HK-2 (cell line): Measurements from ENCODE around the gene BOK.
"Not testable (repeated sequence)": the region's sequence is repeated elsewhere in the genome, so short reads cannot be mapped to it uniquely, and the experiment has no call there.

ENCODE experiments used
- DNase-seq: peaks from one replicate; pipeline ENCODE4 v3.0.0-alpha.2; 2018; ENCODE audit not compliant: unreplicated experiment

Gene BOK

DNA sequence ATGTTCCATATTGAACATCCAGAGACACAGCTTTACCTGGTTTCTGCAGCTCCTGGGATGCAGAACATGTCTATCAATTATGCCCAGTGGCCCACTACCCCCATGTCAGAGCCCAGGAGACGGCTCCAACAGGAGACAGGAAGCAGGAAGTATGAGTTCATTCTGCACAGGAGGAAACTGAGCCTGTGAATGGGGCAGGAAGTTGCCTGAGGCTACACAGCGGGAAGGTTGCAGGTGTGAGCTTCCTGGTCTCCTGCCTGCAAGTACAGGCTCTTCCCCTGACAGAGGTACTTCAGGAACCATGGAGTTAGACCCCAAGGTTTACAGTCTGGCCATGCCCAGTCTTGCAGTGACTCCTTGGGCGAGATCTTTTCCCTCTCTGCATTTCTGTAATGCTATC lies 2.8 kb upstream of the BOK start:
- DNase-seq, result no peak

DNA sequence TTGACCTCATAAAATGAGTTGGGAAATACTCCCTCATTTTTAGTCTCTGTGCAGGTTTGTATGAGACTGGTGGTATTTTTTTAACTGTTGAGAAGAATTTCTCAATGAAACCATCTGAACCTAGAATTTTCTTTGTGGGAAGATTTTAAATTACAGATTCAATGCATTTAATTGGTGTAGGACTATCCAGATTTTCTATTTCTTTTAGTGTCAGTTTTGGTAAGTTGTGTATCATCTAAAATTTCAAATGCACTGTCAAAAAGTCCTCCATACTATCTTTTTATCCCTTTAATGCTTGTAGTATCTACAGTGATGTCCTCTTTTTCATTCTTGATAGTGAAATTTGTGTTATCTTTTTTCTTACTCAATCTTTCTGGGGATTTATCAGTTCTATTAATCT lies 1.8 kb upstream of the BOK start:
- no peak for DNase-seq

DNA sequence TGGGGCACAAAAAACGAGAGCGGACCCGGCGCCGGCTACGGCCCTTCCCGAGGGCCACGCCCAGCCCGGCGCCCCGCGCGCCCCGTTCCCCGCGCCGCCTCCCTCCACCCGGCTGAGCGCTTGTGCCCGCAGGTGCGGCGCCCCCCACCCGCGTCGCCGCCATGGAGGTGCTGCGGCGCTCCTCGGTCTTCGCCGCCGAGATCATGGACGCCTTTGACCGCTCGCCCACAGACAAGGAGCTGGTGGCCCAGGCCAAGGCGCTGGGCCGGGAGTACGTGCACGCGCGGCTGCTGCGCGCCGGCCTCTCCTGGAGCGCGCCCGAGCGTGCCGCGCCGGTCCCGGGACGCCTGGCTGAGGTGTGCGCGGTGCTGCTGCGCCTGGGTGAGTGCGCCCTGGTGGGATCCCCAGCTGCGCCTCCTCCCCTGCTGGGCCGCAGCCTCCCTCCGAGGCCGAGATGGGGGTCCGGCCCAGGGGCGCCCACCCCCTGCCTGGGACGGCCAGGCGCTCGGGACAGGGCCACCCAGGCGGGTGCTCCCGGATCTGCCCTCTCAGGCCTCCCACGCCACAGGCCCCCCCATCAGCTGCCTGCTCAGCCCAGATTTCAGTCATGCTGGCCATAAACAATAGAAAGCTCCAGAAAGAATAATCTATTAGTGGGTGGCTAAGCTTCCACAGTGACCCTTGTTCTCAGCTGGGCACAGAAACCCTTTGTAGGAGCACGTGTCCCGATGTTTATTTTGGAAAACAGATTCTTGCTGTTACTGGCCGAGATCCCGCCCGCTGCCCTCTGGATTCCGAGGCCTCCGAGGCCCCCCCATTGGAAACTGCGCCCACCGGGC lies 997 bp downstream of the BOK start:
- DNase-seq, result peak; percentile 63

DNA sequence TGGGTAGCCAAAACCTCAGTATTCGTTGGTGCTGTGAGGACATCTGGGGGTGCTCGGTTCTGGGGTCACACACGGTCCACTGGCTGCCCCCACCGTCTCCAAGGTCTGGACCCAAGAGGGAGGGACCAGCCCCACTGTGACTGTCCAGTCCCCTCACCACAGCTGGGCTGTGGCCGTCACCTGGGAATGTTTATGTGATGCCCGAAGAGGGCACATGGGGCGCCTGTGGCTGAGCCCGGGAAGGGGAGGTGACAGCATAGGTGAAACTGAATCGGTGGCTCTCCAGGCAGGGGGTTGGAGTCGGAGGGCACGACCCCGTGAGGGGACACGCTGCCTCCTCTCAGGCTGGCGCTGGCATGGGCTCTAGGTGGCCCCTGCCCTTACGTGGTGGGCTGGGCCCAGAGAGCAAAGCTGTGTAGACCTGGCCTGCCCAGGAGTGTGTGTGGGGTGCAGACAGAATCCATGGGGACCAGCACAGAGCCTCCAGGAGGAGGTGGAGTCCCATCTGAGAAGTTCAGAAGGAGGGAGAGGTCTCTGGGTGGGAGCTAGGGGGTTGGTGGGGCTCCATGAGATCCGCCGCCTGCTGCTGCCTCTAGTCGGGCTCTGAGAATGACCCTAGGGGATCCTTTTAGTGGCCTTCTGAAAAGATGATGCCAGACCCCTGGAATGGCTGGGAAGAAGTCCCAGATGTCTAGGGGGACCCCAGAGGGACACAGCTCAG lies 1.8 kb downstream of the BOK start:
- no peak for DNase-seq

DNA sequence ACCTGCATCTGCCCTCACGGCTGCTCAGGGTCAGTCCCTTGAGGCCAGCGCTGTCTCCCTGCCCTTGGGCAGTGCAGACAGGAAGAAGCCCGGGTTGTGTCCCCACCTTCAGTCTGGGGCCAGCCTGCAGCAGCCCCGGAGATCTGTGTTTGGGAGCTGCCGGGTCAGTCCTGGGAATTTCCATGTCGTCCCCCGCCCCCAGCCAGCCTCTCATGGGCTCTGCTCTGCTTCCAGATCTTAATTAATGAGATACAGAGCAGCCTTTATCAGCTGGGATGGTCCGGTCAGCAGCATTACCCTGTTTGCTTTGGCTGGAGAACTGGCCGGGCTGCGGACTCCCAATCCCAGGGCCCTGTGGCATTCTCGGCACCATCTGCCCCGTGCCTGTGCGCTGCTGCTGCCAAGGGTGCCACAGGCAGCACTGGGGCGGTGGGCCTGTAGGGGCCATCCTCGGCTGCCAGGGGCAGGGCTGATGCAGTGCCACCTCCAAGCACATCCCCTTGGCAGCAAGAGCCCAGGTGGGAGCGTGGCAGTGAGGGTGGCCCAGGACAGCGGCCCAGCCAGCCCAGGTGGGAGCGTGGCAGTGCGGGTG lies 2.4 kb downstream of the BOK start:
- no peak for DNase-seq

GRCh38 chr2:241561832-241562231 lies 3.3 kb downstream of the BOK start:
- DNase-seq, result peak; percentile 79

DNA sequence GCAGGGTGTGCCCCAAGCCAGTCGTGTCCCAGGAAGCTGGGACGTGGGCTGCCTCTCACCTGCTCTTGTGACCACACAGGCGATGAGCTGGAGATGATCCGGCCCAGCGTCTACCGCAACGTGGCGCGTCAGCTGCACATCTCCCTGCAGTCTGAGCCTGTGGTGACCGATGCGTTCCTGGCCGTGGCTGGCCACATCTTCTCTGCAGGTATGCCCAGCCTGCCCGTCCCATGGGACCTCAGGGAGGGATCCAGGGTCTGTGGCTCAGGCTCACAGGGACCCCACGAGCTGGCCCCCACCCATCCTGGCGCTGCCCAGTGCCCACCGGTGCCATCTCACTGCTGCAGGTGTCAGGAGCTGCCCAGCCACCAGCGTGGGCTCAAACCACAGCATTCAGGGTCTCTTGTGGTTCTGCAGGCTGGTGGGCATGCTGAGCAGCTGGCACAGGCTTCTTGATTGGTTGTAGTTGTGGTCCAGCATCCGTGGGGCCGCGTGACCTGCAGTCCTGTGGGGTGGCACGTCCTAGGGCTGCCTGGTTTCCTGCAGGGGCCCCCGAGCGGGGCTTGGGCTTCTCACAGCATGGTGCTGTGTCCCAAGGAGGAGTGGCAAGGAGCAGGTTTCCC lies 3.8 kb downstream of the BOK start:
- no peak for DNase-seq

DNA sequence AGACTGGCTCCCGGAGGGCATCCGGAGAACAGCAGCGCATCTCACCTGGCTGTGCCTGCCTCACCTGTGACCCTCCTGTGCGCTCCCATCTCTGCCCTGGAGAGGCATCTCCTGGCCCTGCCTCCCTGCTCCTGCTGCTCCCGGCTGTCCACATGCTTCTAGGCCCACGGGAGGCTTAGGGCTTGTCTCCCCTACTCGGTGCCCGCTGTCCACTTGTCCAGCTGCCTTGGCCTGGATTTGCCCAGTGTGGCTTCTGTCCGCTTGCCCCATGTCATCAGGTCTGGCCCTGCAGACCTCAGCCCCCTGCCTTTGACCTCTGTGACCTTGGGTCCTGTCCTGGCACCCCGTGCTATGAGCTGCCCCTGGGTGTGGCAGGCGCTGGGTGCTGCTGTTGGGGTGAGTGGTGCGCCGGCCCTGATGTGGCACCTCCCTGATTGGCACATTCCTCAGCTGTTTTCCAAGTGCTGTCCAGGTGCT lies 4.5 kb downstream of the BOK start:
- no peak for DNase-seq

DNA sequence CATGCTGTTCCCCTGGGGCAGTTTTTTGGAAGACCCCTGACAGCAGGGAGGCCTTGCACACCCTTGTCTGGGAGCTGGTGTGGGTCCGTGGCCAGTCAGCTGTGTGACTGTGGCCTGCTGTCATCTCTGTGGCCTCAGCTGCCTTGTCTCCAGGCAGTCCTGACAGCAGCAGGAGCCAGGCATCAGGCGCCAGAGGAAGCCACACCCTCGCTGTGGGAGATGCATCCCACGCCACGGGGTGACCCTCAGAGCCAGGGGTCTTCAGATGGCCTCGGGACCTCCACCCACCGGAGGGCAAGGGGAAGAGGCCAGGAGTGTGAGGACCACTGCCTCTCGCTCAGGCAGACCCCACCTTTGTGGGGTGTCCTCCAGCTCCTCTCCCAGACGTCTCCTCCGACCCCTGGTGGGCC lies 5.0 kb downstream of the BOK start:
- DNase-seq, result no peak

GRCh38 chr2:241563981-241564595 lies 5.5 kb downstream of the BOK start:
- DNase-seq, result no peak

GRCh38 chr2:241564596-241565410 lies 6.3 kb downstream of the BOK start:
- no peak for DNase-seq

DNA sequence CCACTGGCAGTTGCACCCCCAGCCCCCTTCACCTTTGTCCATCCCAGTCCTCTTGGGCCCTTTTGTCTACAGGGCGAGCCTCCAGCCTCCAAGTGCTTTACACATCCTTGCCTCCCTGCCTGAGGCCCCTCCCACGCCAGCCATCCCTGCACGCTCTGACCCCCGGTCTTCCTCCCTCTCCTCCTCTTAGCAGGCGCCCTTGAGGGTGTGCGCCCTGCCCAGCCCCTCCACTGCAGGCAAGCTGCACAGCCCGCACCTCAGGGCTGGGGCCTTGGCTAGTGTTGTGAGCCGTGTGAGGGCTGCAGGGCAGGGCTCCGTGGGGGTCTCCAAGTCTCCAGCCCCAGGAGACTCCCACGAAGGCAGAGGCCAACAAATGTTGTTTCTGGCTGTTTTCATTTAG lies 6.9 kb downstream of the BOK start:
- DNase-seq, result no peak

GRCh38 chr2:241566021-241566420 lies 7.5 kb downstream of the BOK start:
- DNase-seq, result not testable (repeated sequence)

DNA sequence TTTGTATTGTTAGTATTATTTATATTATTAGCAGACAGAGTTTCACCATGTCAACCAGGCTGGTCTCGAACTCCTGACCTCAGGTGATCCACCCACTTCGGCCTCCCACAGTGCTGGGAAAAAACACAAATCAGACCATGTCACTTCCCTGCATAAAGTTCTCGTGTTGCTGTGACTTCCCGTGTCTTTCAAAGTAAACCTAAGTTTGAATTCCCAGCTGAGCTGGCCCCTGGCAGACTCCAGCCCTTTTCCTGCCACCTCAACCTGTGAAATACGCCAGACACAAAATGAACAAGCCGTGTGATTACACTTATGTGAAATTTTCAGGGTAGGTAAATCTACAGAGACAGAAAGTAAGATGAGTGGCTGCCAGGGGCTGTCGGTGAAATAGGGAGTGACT lies 7.9 kb downstream of the BOK start:
- no peak for DNase-seq

GRCh38 chr2:241567266-241567665 lies 8.7 kb downstream of the BOK start:
- not testable (repeated sequence) for DNase-seq

GRCh38 chr2:241567776-241568175 lies 9.2 kb downstream of the BOK start:
- no peak for DNase-seq

DNA sequence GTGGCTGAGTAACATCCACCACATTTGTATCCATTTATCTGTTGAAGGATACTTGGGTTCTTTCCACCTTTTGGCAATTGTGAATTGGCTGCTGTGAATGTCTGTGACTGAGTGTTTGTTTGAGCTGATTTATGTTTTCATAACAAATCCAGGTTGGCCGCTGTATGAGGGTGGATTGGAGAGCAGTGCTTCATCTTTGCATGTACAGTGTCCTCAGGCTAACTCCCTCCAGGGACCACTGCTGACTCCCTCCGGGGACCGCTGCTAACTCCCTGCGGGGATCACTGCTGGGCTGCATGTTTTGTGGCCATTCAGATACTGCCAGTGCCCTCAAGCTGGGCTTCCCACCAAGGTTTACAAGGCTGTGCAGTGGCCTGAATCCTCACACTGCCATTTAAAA lies 10.2 kb downstream of the BOK start:
- no peak for DNase-seq

- no peak for DNase-seq
Observed at GRCh38 chr2:241569831-241570281, 11.3 kb downstream of the BOK start.

GRCh38 chr2:241570961-241571581 lies 12.5 kb downstream of the BOK start:
- no peak for DNase-seq

DNA sequence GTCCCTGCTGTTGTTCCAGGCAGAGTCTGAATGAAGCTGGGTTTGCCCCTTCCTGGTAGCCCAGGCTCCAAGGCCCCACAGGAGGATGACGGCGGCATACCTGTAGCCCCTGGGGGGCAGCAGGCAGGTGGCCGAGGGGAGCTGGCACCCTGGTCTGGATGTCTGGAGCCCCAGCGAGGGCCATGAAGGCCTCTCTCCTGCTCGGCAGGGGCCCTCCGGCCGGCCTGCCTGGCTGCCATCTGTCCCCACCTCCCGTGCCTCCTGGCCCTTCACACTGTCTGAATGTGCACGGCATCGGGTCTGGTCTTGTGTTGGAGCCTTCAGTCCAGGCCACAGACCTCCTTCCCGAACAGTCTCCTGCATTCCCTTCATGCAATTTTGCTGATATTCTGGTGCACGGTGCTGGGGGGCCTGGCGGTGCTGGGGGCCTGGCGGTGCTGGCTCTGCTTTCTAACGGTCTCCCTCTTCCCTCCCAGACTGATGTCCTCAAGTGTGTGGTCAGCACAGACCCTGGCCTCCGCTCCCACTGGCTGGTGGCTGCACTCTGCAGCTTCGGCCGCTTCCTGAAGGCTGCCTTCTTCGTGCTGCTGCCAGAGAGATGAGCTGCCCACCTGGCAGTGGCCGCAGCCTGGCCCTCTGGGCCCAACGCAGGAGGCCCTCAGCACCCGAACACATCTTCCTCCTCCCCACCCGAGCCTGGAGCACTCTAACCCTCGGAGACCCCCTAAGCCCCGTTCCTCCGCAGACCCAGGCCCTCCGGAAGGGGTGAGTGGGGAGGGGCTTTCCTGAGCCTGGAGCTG lies 13.5 kb downstream of the BOK start:
- DNase-seq, result no peak
